GM21381 (cell line): ENCODE results near the gene UPK3BL1.

Experiments
- ATAC-seq: cut with Tn5 transposase; IDR thresholded peaks from one replicate; pipeline ENCODE4 v1.9.1; 2021; ENCODE audit warnings: mild to moderate bottlenecking, moderate library complexity; ENCODE audit not compliant: unreplicated experiment

UPK3BL1 gene

GRCh38 chr7:102589857-102590256 lies 52.7 kb downstream of the UPK3BL1 start:
- ATAC-seq, result peak; percentile 38
